Measurements from ENCODE around the gene GPRASP3.

Gene GPRASP3

DNA sequence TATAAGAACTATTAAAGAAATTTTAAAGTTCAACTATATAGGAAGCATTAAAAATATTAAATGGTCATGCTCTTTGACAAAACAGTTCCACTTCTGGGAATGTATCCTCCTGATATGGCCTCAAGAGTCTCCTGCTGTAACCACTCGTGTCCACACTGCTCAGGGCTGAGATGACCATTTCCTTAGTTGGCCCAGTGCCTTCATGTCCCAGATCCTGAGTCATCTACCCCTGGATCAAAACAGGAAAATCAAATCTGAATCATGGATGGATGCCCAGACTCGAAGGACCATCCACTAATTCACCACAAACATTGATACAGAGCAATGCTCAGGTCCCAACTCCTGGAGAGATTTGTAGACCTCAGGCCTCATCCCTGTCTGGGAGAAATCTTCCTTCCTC, 44.7 kb downstream of the GPRASP3 start:
- DNase-seq (ENCODE audit: low read depth) = no peak

DNA sequence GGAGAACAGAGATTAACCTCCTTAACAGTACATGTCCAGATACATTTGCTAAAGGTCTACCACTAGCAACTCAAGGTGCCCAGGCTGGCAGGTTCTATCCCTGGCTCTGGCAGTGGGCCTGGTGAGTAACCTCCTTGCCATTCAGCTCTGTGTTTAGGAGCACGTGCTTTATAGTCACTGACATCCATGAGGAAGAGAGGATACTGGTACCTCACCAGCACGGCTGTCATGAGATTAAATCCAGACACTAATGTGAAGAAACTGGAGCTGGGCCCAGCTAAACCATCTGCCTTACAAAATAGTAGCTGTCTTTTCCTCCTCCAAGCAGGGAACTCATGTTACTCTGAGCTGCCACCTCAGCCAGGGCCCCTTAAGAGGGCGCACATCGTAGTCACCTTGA, 45.3 kb downstream of the GPRASP3 start:
- no peak for DNase-seq (ENCODE audit: low read depth)

GRCh38 chrX:102767287-102767686, 46.7 kb downstream of the GPRASP3 start:
- DNase-seq (ENCODE audit: low read depth) = no peak

GRCh38 chrX:102768987-102769761, 48.6 kb downstream of the GPRASP3 start:
- DNase-seq (ENCODE audit: low read depth) = peak; percentile 63
